ENCODE measurements around the gene FAM227B. TPM values are rescaled to one million over a fixed set of nuclear protein-coding genes. Genes with fewer than 3 reads are reported as not detected.
"Not testable (repeated sequence)": the region's sequence is repeated elsewhere in the genome, so short reads cannot be mapped to it uniquely, and the experiment has no call there.

The FAM227B gene
- total RNA-seq, 4 donors from 2014 or later, result 6.1 to 24.1 (median 12.5) TPM

- Histone ChIP-seq H3K36me3 (no peaks in the 10 kb centered on the region), H3K4me3 (no peak overlapping the region), H3K27ac (no peak overlapping the region), H3K9me3 (no peaks in the 10 kb centered on the region), H3K4me1 (peaks cover 0 to 21% (median 6%) of the 10 kb centered on the region in 3 donors), H3K27me3 (no peaks in the 10 kb centered on the region)
- peak; percentile 93 for ATAC-seq
- WGBS, 2 donors (ENCODE audit: low coverage in 1 of 2), result 67 to 94% methylated on average over 1 of the region's 1 CpG
- TF ChIP-seq POLR2AphosphoS5 (IDR thresholded peaks at IDR 0.05) (peak; percentile 44), EP300 (IDR thresholded peaks at IDR 0.05) (no peak)
Measured at GRCh38 chr15:49492830-49493229, 127.8 kb downstream of the FAM227B start.

DNA sequence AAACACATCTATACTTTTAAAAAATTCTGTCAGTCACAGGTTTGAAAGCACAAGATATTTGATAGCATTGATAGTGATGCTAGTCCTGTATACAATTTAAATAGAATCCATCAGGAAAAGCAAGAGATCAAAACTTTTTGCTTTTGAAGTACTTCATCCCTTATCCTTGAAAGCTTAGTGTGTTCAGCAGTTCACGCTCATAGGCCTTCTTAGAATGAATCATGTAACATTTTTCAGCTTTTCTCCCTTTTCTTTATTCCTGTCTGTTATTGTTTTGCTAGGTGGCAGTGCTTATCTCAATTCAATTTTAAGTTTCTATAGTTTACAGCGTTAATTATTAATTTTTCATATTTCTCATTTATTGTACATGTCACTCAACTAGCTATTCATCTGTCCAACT is 128.5 kb downstream of the FAM227B start:
- no peak for TF ChIP-seq POLR2AphosphoS5 (IDR thresholded peaks at IDR 0.05)
- no peak for TF ChIP-seq CTCF (IDR thresholded peaks at IDR 0.05)
- no peak overlapping the region for H3K27ac ChIP-seq
- no peak overlapping the region for H3K4me3 ChIP-seq
- no peaks in the 10 kb centered on the region for H3K36me3 ChIP-seq
- WGBS, 2 donors (ENCODE audit: low coverage in 1 of 2), result 96 to 100% methylated on average over 1 to 2 of the region's 2 CpGs
- no peaks in the 10 kb centered on the region for H3K9me3 ChIP-seq
- no peaks in the 10 kb centered on the region for H3K27me3 ChIP-seq
- H3K4me1 ChIP-seq, result peaks cover 0 to 19% (median 6%) of the 10 kb centered on the region in 3 donors
- ATAC-seq, result no peak

- H3K9me3 ChIP-seq, result no peaks in the 10 kb centered on the region
- 78 to 100% methylated on average over 1 of the region's 1 CpG for WGBS, 2 donors (ENCODE audit: low coverage in 1 of 2)
- TF ChIP-seq POLR2A (IDR thresholded peaks at IDR 0.05) (no peak), POLR2AphosphoS5 (IDR thresholded peaks at IDR 0.05) (no peak), EP300 (IDR thresholded peaks at IDR 0.05) (no peak), CTCF (IDR thresholded peaks at IDR 0.05) (no peak)
- no peaks in the 10 kb centered on the region for H3K36me3 ChIP-seq
- peaks cover 0 to 7% (median 3%) of the 10 kb centered on the region in 3 donors for H3K4me1 ChIP-seq
- H3K4me3 ChIP-seq, result no peak overlapping the region
- H3K27ac ChIP-seq, result no peak overlapping the region
- peak; percentile 51 for ATAC-seq
- H3K27me3 ChIP-seq, result no peaks in the 10 kb centered on the region
Measured at GRCh38 chr15:49490966-49491365, 129.7 kb downstream of the FAM227B start.

GRCh38 chr15:49485401-49485800 is 135.2 kb downstream of the FAM227B start:
- not testable (repeated sequence) for H3K36me3 ChIP-seq, H3K9me3 ChIP-seq, ATAC-seq, H3K27ac ChIP-seq, H3K4me3 ChIP-seq, H3K27me3 ChIP-seq
- WGBS, 2 donors (ENCODE audit: low coverage in 1 of 2), result 11 to 22% methylated on average over 1 of the region's 1 CpG
- H3K4me1 ChIP-seq, result peaks cover 0 to 25% (median 0%) of the 10 kb centered on the region in 3 donors

GRCh38 chr15:49478982-49479381 is 141.6 kb downstream of the FAM227B start:
- ATAC-seq, H3K27ac ChIP-seq, H3K27me3 ChIP-seq: not testable (repeated sequence)

GRCh38 chr15:49478021-49478420 is 142.6 kb downstream of the FAM227B start:
- not testable (repeated sequence) for H3K27me3 ChIP-seq, ATAC-seq
- 70 to 100% methylated on average over 3 to 4 of the region's 4 CpGs for WGBS, 2 donors (ENCODE audit: low coverage in 1 of 2)

More at GRCh38 chr15:49478982-49479381, 141.6 kb downstream of the FAM227B start:
- H3K9me3 ChIP-seq, H3K4me3 ChIP-seq, H3K36me3 ChIP-seq: not testable (repeated sequence)
- H3K4me1 ChIP-seq, result peaks cover 0 to 13% (median 0%) of the 10 kb centered on the region in 3 donors

GRCh38 chr15:49473031-49473430 is 147.6 kb downstream of the FAM227B start:
- TF ChIP-seq POLR2AphosphoS5 (IDR thresholded peaks at IDR 0.05) (no peak), EP300 (IDR thresholded peaks at IDR 0.05) (no peak), CTCF (IDR thresholded peaks at IDR 0.05) (no peak), POLR2A (IDR thresholded peaks at IDR 0.05) (no peak)
- H3K27me3 ChIP-seq, result no peaks in the 10 kb centered on the region
- no peak for ATAC-seq
- 76 to 81% methylated on average over 1 of the region's 1 CpG for WGBS, 2 donors (ENCODE audit: low coverage in 1 of 2)
- H3K4me3 ChIP-seq, result no peak overlapping the region
- no peak overlapping the region for H3K27ac ChIP-seq
- H3K9me3 ChIP-seq, result no peaks in the 10 kb centered on the region
- peaks cover 0 to 23% (median 0%) of the 10 kb centered on the region in 3 donors for H3K4me1 ChIP-seq
- no peaks in the 10 kb centered on the region for H3K36me3 ChIP-seq

More at GRCh38 chr15:49478021-49478420, 142.6 kb downstream of the FAM227B start:
- not testable (repeated sequence) for H3K9me3 ChIP-seq, H3K36me3 ChIP-seq, H3K4me3 ChIP-seq, H3K27ac ChIP-seq
- H3K4me1 ChIP-seq, result peaks cover 0 to 13% (median 0%) of the 10 kb centered on the region in 3 donors
